ENCODE data around the gene CD276.

The CD276 gene

DNA sequence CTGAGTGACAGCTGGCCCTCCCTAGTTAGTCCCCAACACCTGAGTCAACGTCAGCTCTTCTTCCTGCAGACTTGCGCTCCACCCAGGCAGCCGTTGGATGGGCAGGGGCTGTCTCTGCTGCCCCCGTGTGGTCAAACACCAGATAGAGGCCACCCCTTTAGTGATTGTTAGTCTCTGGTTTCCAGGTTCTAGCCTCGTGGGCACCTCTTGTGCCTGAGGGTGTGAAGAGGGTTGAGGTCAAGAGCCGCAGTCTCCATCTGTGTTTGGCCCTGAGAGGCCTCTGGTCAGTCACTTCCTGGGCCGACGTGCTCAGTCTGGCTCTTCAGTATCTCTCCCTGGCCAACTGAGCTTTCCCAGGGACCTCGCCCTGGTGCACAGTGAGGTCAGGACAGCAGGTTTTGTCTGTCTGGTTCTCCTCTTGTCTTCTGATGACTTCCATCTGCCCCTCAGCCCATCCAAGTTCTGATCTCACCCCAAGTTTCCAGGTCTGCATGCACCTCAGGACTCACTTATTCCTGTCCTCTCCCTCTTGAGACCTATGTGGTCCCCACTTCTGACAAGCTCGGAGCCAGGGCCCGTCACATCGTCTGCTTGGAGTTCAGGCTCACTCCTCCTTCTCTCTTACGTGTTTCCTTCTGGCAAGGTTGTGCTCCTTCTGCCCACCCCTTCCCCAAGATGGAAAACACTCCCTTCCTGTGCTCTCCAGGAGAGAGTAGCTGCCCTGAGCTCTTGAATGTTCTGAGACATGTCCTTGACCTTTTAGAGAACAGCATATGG lies 20.9 kb downstream of the CD276 start:
- H3K9me3 ChIP-seq (ENCODE audit: insufficient read depth, low read length): no peaks in the 10 kb centered on the region
- H3K9me2 ChIP-seq (replicated peaks; ENCODE audit: insufficient read depth, low read length): no peaks in the 10 kb centered on the region
- TF ChIP-seq, protein P1, sequence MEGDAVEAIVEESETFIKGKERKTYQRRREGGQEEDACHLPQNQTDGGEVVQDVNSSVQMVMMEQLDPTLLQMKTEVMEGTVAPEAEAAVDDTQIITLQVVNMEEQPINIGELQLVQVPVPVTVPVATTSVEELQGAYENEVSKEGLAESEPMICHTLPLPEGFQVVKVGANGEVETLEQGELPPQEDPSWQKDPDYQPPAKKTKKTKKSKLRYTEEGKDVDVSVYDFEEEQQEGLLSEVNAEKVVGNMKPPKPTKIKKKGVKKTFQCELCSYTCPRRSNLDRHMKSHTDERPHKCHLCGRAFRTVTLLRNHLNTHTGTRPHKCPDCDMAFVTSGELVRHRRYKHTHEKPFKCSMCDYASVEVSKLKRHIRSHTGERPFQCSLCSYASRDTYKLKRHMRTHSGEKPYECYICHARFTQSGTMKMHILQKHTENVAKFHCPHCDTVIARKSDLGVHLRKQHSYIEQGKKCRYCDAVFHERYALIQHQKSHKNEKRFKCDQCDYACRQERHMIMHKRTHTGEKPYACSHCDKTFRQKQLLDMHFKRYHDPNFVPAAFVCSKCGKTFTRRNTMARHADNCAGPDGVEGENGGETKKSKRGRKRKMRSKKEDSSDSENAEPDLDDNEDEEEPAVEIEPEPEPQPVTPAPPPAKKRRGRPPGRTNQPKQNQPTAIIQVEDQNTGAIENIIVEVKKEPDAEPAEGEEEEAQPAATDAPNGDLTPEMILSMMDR (IDR thresholded peaks at IDR 0.05; ENCODE audit: insufficient read depth, low read length, poor library complexity, severe bottlenecking): peak; percentile 92
- no peak for TF ChIP-seq EZH2phosphoT487 (conservative IDR thresholded peaks at IDR 0.05; ENCODE audit: low read length)
- H3K27me3 ChIP-seq (ENCODE audit: low read length): no peaks in the 10 kb centered on the region
- H4K20me1 ChIP-seq (ENCODE audit: low read depth, low read length): no peaks in the 10 kb centered on the region
- H3K79me2 ChIP-seq (ENCODE audit: insufficient read depth, low read length): no peaks in the 10 kb centered on the region
- no peaks in the 10 kb centered on the region for H3F3A ChIP-seq (ENCODE audit: insufficient read depth)
- no peak overlapping the region for H3K4me2 ChIP-seq (ENCODE audit: low read depth, low read length, poor library complexity, severe bottlenecking)
- H3K9ac ChIP-seq (ENCODE audit: low read length): no peak overlapping the region
- no peak overlapping the region for H3K4me3 ChIP-seq (ENCODE audit: insufficient read depth, low read length, poor library complexity, severe bottlenecking)
- H2AFZ ChIP-seq (ENCODE audit: low read depth, low read length, severe bottlenecking): no peak overlapping the region
- no peaks in the 10 kb centered on the region for H3K36me3 ChIP-seq (ENCODE audit: low read length)
- H3K27ac ChIP-seq (ENCODE audit: low read depth, low read length): no peak overlapping the region

DNA sequence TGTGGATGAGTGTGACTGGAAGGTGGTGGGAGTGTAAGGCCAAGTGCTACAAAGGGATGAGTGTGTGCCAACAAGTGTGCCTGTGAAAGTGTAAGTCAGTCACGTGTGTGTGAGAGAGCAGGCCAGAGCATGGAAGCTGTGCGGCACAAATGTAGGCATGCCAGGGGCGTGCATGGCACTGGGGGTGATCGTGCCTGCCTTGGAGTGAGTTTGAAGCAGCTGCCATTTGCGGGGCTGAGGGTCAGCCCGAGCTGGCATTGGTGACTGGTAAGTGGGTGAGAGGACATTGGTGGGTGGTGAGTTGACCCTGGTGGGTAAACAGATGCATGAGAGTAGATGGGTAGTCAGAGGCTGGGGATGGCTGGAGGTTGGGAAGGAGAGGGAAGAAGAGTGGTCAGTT lies 24.5 kb downstream of the CD276 start:
- Histone ChIP-seq H2AFZ (ENCODE audit: low read depth, low read length, severe bottlenecking) (no peak overlapping the region), H3K9me2 (replicated peaks; ENCODE audit: insufficient read depth, low read length) (no peaks in the 10 kb centered on the region), H3K9me3 (ENCODE audit: insufficient read depth, low read length) (no peaks in the 10 kb centered on the region), H3F3A (ENCODE audit: insufficient read depth) (no peaks in the 10 kb centered on the region), H3K79me2 (ENCODE audit: insufficient read depth, low read length) (no peaks in the 10 kb centered on the region), H3K9ac (ENCODE audit: low read length) (no peak overlapping the region), H3K4me3 (ENCODE audit: insufficient read depth, low read length, poor library complexity, severe bottlenecking) (no peak overlapping the region), H3K27me3 (ENCODE audit: low read length) (no peaks in the 10 kb centered on the region), H3K27ac (ENCODE audit: low read depth, low read length) (no peak overlapping the region), H3K36me3 (ENCODE audit: low read length) (no peaks in the 10 kb centered on the region), H3K4me2 (ENCODE audit: low read depth, low read length, poor library complexity, severe bottlenecking) (no peak overlapping the region), H4K20me1 (ENCODE audit: low read depth, low read length) (no peaks in the 10 kb centered on the region)
- no peak for TF ChIP-seq EZH2phosphoT487 (conservative IDR thresholded peaks at IDR 0.05; ENCODE audit: low read length)

DNA sequence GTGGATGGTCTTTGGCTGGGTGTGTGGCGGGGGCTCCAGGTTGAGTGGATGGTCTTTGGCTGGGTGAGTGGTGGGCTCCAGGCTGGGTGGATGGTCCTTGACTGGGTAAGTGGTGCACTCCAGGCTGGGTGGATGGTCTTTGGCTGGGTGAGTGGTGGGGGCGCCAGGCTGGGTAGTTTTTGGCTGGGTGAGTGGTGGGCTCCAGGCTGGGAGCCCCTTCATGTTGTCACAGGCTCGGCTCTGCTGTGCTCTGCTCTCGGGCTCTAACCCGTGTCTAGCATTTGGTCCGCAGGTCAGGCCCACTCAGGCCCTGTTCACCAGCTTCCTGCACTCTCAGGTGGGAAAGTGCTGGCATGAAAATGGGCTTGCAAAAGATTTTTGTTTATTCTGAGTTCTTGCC lies 25.1 kb downstream of the CD276 start:
- no peaks in the 10 kb centered on the region for H3K36me3 ChIP-seq (ENCODE audit: low read length)
- no peaks in the 10 kb centered on the region for H3K79me2 ChIP-seq (ENCODE audit: insufficient read depth, low read length)
- TF ChIP-seq EZH2phosphoT487 (conservative IDR thresholded peaks at IDR 0.05; ENCODE audit: low read length): no peak
- TF ChIP-seq, protein P1 (IDR thresholded peaks at IDR 0.05; ENCODE audit: insufficient read depth, low read length, poor library complexity, severe bottlenecking): no peak
- H2AFZ ChIP-seq (ENCODE audit: low read depth, low read length, severe bottlenecking): no peak overlapping the region
- H3K4me3 ChIP-seq (ENCODE audit: insufficient read depth, low read length, poor library complexity, severe bottlenecking): no peak overlapping the region
- no peaks in the 10 kb centered on the region for H3K27me3 ChIP-seq (ENCODE audit: low read length)
- no peaks in the 10 kb centered on the region for H4K20me1 ChIP-seq (ENCODE audit: low read depth, low read length)
- H3K9ac ChIP-seq (ENCODE audit: low read length): no peak overlapping the region
- no peaks in the 10 kb centered on the region for H3F3A ChIP-seq (ENCODE audit: insufficient read depth)
- no peak overlapping the region for H3K4me2 ChIP-seq (ENCODE audit: low read depth, low read length, poor library complexity, severe bottlenecking)
- H3K27ac ChIP-seq (ENCODE audit: low read depth, low read length): no peak overlapping the region
- no peaks in the 10 kb centered on the region for H3K9me2 ChIP-seq (replicated peaks; ENCODE audit: insufficient read depth, low read length)
- no peaks in the 10 kb centered on the region for H3K9me3 ChIP-seq (ENCODE audit: insufficient read depth, low read length)

DNA sequence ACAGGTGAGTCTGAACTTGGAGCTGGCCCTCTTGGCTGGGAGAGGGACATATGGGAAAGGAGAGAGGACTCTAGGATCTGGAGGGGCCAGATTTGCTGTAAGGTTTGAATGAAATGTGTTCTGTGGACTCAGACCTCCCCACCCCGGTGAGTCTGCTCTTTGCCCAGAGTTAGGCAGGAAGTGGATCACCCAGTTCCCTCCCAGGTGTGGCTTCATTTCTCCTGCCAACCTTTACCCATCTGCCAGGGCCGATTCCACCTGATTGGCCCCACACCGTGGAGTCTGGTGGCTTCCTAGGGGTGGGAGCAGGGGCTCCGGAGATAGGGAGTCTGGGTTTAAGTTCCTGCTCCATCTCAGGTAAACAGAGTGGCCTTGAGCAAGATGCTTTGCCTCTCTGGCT lies 25.5 kb downstream of the CD276 start:
- Histone ChIP-seq H2AFZ (ENCODE audit: low read depth, low read length, severe bottlenecking) (no peak overlapping the region), H3K27ac (ENCODE audit: low read depth, low read length) (no peak overlapping the region), H3K9me2 (replicated peaks; ENCODE audit: insufficient read depth, low read length) (no peaks in the 10 kb centered on the region), H3K79me2 (ENCODE audit: insufficient read depth, low read length) (no peaks in the 10 kb centered on the region), H4K20me1 (ENCODE audit: low read depth, low read length) (no peaks in the 10 kb centered on the region), H3F3A (ENCODE audit: insufficient read depth) (no peaks in the 10 kb centered on the region), H3K36me3 (ENCODE audit: low read length) (no peaks in the 10 kb centered on the region), H3K4me3 (ENCODE audit: insufficient read depth, low read length, poor library complexity, severe bottlenecking) (no peak overlapping the region), H3K4me2 (ENCODE audit: low read depth, low read length, poor library complexity, severe bottlenecking) (no peak overlapping the region), H3K9me3 (ENCODE audit: insufficient read depth, low read length) (no peaks in the 10 kb centered on the region), H3K27me3 (ENCODE audit: low read length) (no peaks in the 10 kb centered on the region), H3K9ac (ENCODE audit: low read length) (no peak overlapping the region)
- TF ChIP-seq, protein P1 (IDR thresholded peaks at IDR 0.05; ENCODE audit: insufficient read depth, low read length, poor library complexity, severe bottlenecking): no peak
- TF ChIP-seq EZH2phosphoT487 (conservative IDR thresholded peaks at IDR 0.05; ENCODE audit: low read length): no peak

Measured in SU-DHL-6 (cell line).